ENCODE data around the gene PACS2.

PACS2 gene

GRCh38 chr14:105411985-105412770 is 97.6 kb downstream of the PACS2 start:
- no peak overlapping the region for H3K4me3 ChIP-seq (ENCODE audit: low read depth, low read length)
- no peak for TF ChIP-seq CTCF (conservative IDR thresholded peaks at IDR 0.05; ENCODE audit: low read depth, low read length)
- no peak for DNase-seq (ENCODE audit: low read depth)

- no peak for DNase-seq (ENCODE audit: low read depth)
- no peak overlapping the region for H3K4me3 ChIP-seq (ENCODE audit: low read depth, low read length)
- no peak for TF ChIP-seq CTCF (conservative IDR thresholded peaks at IDR 0.05; ENCODE audit: low read depth, low read length)
Measured at GRCh38 chr14:105412771-105413543, 98.4 kb downstream of the PACS2 start.

- no peak overlapping the region for H3K4me3 ChIP-seq (ENCODE audit: low read depth, low read length)
- DNase-seq (ENCODE audit: low read depth) = no peak
- TF ChIP-seq CTCF (conservative IDR thresholded peaks at IDR 0.05; ENCODE audit: low read depth, low read length) = no peak
Measured at GRCh38 chr14:105413544-105413886, 99.0 kb downstream of the PACS2 start.

DNA sequence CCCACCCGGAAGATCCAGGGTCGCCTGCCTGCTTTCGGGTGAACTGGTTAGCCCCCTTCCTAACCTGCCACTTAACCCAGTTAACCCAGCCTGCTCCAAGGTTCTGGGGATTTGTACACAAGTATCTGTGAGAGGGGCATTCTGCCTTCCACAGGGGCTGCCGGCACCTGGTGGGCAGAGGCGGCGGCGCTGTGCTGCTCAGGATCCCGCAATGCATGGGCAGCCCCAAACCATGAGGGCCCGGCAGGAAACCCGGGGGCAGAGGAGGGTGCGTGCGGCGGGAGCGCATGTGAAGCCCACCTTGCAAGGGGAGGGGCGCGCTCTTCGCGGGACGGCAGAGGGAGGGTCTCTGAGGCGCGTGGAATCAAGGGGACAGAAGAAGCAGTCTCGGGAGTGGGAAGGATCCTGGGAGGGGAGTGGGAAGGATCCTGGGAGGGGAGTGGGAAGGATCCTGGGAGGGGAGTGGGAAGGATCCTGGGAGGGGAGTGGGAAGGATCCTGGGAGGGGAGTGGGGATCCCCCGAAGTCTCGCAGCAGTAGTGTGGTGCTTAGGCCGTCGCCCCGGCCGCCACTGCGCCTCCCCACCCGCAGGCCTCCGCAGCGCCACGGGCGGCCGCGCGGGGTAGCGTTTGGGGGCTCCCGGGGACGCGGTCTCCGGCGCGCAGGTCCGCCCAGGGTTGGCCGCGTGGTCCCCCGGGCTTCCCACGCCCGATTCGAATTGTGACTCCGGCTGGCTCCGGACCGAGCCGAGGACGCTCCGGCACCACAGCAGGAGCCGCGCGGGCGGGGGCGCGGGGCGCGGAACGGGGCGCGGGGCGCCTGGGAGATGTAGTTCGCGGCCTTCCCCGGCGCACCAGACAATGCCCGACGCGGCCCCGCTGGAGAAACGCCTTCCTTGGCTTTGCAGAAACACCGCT is 100.2 kb downstream of the PACS2 start:
- DNase-seq (ENCODE audit: low read depth) = peak; percentile 70
- TF ChIP-seq CTCF (conservative IDR thresholded peaks at IDR 0.05; ENCODE audit: low read depth, low read length) = peak; percentile 37
- peak overlapping the region; percentile 56 for H3K4me3 ChIP-seq (ENCODE audit: low read depth, low read length)

GRCh38 chr14:105415481-105416428 is 101.2 kb downstream of the PACS2 start:
- DNase-seq (ENCODE audit: low read depth) = no peak
- TF ChIP-seq CTCF (conservative IDR thresholded peaks at IDR 0.05; ENCODE audit: low read depth, low read length) = no peak
- H3K4me3 ChIP-seq (ENCODE audit: low read depth, low read length) = peak overlapping the region; percentile 56

DNA sequence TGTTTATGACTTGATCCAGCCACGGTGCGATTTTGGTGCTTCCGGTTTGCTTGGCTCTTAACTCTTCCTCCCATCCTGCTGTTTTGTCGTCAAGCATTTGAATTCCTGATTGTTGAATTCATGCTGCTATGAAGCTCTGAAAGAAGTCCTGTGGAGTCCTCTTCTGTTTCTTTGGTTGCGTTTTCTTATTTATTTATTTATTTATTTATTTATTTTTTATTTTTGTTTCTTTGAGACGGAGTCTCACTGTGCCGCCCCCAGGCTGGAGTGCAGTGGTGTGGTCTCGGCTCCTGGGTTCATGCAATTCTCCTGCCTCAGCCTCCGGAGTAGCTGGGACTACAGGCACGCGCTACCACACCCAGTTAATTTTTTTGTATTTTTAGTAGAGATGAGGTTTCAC is 102.1 kb downstream of the PACS2 start:
- H3K4me3 ChIP-seq (ENCODE audit: low read depth, low read length) = no peak overlapping the region
- DNase-seq (ENCODE audit: low read depth) = peak; percentile 17
- TF ChIP-seq CTCF (conservative IDR thresholded peaks at IDR 0.05; ENCODE audit: low read depth, low read length) = no peak
